GM12878 (cell line): ENCODE results near the gene DUSP16. TPM values are rescaled to one million over a fixed set of nuclear protein-coding genes. Genes with fewer than 3 reads are reported as not detected.

ENCODE experiments used
- ATAC-seq: fragments of 200-7000 bp; cut with Tn5 transposase; 3 replicates; pipeline ENCODE4 v1.9.1; 2020; ENCODE audit warnings: mild to moderate bottlenecking, moderate library complexity
- BruUV-seq: library from RNA; stranded (reverse); fragments of 400-500 nt; replicated peaks from 2 replicates; lab custom pipeline; 2021; lab: Mats Ljungman, UMichigan
- CTCF ChIA-PET: fragments of 300-600 bp; sonication (Branson Sonifier 250); formaldehyde crosslinking; extraction: SDS; loops from one replicate; lab custom pipeline; 2021; ENCODE audit warnings: inconsistent platforms; lab: Yijun Ruan, JAX
- POLR2A ChIA-PET: fragments of 350-600 bp; formaldehyde crosslinking; extraction: SDS; loops from one replicate; lab custom pipeline; 2021; ENCODE audit warnings: inconsistent platforms; lab: Charles Lee
- RAD21 ChIA-PET: fragments of 300-600 bp; sonication (Branson Sonifier 250); formaldehyde crosslinking; loops from one replicate; lab custom pipeline; 2023; ENCODE audit warnings: antibody characterized with exemption; ENCODE audit not compliant: unreplicated experiment; lab: Charles Lee
- SMC1A ChIA-PET: fragments of 300-600 bp; sonication (Branson Sonifier 250); formaldehyde crosslinking; loops from one replicate; lab custom pipeline; 2023; ENCODE audit not compliant: unreplicated experiment, uncharacterized antibody; lab: Charles Lee
- DNase-seq: peaks from one replicate; pipeline ENCODE4 v3.0.0-alpha.2; 2011; ENCODE audit warnings: low read depth, low spot score
- FAIRE-seq: peaks from 3 replicates; lab custom pipeline; 2011; peaks lifted over from hg19 to GRCh38; lab: Jason Lieb, UNC
- H2AFZ ChIP-seq: 2 replicates; pipeline ENCODE4 v1.6.0; 2011; ENCODE audit warnings: low read depth, low read length, control low read depth; ENCODE audit not compliant: control insufficient read depth
- H3K27ac ChIP-seq: 2 replicates; pipeline ENCODE4 v1.5.1; 2011; ENCODE audit warnings: control low read depth; ENCODE audit not compliant: control insufficient read depth, insufficient read depth
- H3K27me3 ChIP-seq, 2 experiments: replicated peaks in 1 of 2; 2 replicates each; pipeline versions ENCODE4 v1.6.0 to v1.6.1; 2011; ENCODE audit warnings: low read length in 1 of 2; ENCODE audit not compliant: control insufficient read depth in 2 of 2, insufficient read depth in 2 of 2
- H3K36me3 ChIP-seq, 2 experiments: 2 replicates each; pipeline ENCODE4 v1.5.1; 2011; ENCODE audit warnings: low read length in 1 of 2; ENCODE audit not compliant: control insufficient read depth in 2 of 2, insufficient read depth in 2 of 2
- H3K4me1 ChIP-seq: 2 replicates; pipeline ENCODE4 v1.6.1; 2011; ENCODE audit warnings: mild to moderate bottlenecking, low read length, moderate library complexity, mixed read lengths; ENCODE audit not compliant: control insufficient read depth, insufficient read depth
- H3K4me2 ChIP-seq: 2 replicates; pipeline ENCODE4 v1.6.0; 2011; ENCODE audit warnings: control low read depth; ENCODE audit not compliant: control insufficient read depth, insufficient read depth
- H3K4me3 ChIP-seq: fragments of 200-600 bp; sonication (generic); 2 replicates; pipeline ENCODE4 v1.5.1; 2016
- H3K79me2 ChIP-seq: 2 replicates; pipeline ENCODE4 v1.6.0; 2011; ENCODE audit warnings: low read length; ENCODE audit not compliant: control insufficient read depth, insufficient read depth
- H3K9ac ChIP-seq: 2 replicates; pipeline ENCODE4 v1.8.0; 2011; ENCODE audit warnings: low read length, control low read depth, mixed read lengths; ENCODE audit not compliant: control insufficient read depth, insufficient read depth
- H3K9me3 ChIP-seq: replicated peaks from 3 replicates; pipeline ENCODE4 v1.5.1; 2011; ENCODE audit warnings: mild to moderate bottlenecking, low read length; ENCODE audit not compliant: control insufficient read depth, insufficient read depth
- H4K20me1 ChIP-seq: 2 replicates; pipeline ENCODE4 v1.6.0; 2011; ENCODE audit not compliant: control insufficient read depth, insufficient read depth
- ATF7 ChIP-seq: fragments of 450-650 bp; IDR thresholded peaks from 2 replicates; pipeline ENCODE4 v1.6.1; 2016; ENCODE audit warnings: low read depth, mild to moderate bottlenecking
- CBFB ChIP-seq: IDR thresholded peaks from 2 replicates; pipeline ENCODE4 v1.6.1; 2016; ENCODE audit warnings: antibody characterized with exemption, low read depth
- CEBPZ ChIP-seq: fragments of 150-350 bp; IDR thresholded peaks from 2 replicates; pipeline ENCODE4 v1.6.1; 2016; ENCODE audit warnings: low read depth, low read length
- FOXK2 ChIP-seq: fragments of 450-650 bp; IDR thresholded peaks from 2 replicates; pipeline ENCODE4 v1.6.1; 2017; ENCODE audit warnings: mild to moderate bottlenecking, moderate library complexity
- IRF4 ChIP-seq: IDR thresholded peaks from 2 replicates; pipeline ENCODE4 v1.6.1; 2011; ENCODE audit warnings: low read depth, low read length
- NR2F1 ChIP-seq: fragments of 450-650 bp; conservative IDR thresholded peaks from 2 replicates; pipeline ENCODE4 v1.6.1; 2017; ENCODE audit warnings: mild to moderate bottlenecking
- REST ChIP-seq: IDR thresholded peaks from 2 replicates; pipeline ENCODE4 v1.6.1; 2012; ENCODE audit warnings: mild to moderate bottlenecking, low read depth, low read length
- USF1 ChIP-seq: IDR thresholded peaks from 2 replicates; pipeline ENCODE4 v1.6.1; 2011; ENCODE audit warnings: borderline replicate concordance, low read depth, mild to moderate bottlenecking, moderate library complexity, mixed read lengths, low read length; ENCODE audit not compliant: insufficient read depth; ENCODE audit errors: extremely low read length
- ZNF274 ChIP-seq: IDR thresholded peaks from one replicate; pipeline ENCODE4 v1.8.0; 2011; ENCODE audit not compliant: insufficient read length, insufficient read depth
- WGBS: methylation state at CpG from one replicate; pipeline ENCODE4 v1.1.6; 2016; ENCODE audit warnings: low lambda C conversion rate; ENCODE audit not compliant: insufficient replicate concordance, insufficient coverage; ENCODE audit errors: missing lambda C conversion rate; 5-methylcytosine and 5-hydroxymethylcytosine counted together
- in situ Hi-C: fragments of 300-500 bp; cut with MboI; formaldehyde crosslinking; loops from 9 replicates; pipeline ENCODE4 v1.14.3; 2018; ENCODE audit warnings: mixed read lengths
- intact Hi-C: fragments of 100-400 bp; cut with micrococcal nuclease; formaldehyde crosslinking; loops from one replicate; pipeline ENCODE4 v1.14.2; 2022; ENCODE audit not compliant: unreplicated experiment
- polyA plus RNA-seq, 11 experiments: library from polyadenylated mRNA; depleted of rRNA in 4 of 11; unstranded in 6 of 11; stranded (reverse) in 5 of 11; fragments of >200 nt; fragmentation: Nextera tagmentation in 4 of 11; fragmentation: Illumina TruSeq in 1 of 11; extraction: Ambion mirVana in 4 of 11; extraction: Trizol in 1 of 11; gene quantifications; 1 replicate in 1 of 11; 2 replicates in 10 of 11; pipeline versions ENCODE4 v1.2.1 to v1.2.3, GENCODE V29; 2011 to 2016; ENCODE audit warnings: inconsistent platforms in 2 of 11, missing spikeins in 2 of 11, low read depth in 1 of 11
- total RNA-seq, 4 experiments: library from RNA; depleted of rRNA in 3 of 4; stranded (reverse); fragments of >200 nt in 3 of 4; fragmentation: Illumina TruSeq in 1 of 4; extraction: Trizol in 1 of 4; gene quantifications; 2 replicates each; pipeline versions ENCODE4 v1.2.1 to v1.2.3, GENCODE V29; 2013 to 2021
- TF ChIP-seq, protein P1 (sequence below): fragments of 450-650 bp; IDR thresholded peaks from 2 replicates; pipeline ENCODE4 v1.6.1; 2014; ENCODE audit warnings: mild to moderate bottlenecking

The DUSP16 gene
- total and polyA plus RNA-seq, 10 of the 15 experiments (the other 5 are each of a cell fraction or from before 2014, with no cell fraction given), result 3.9 to 75.3 (median 26.8) TPM

DNA sequence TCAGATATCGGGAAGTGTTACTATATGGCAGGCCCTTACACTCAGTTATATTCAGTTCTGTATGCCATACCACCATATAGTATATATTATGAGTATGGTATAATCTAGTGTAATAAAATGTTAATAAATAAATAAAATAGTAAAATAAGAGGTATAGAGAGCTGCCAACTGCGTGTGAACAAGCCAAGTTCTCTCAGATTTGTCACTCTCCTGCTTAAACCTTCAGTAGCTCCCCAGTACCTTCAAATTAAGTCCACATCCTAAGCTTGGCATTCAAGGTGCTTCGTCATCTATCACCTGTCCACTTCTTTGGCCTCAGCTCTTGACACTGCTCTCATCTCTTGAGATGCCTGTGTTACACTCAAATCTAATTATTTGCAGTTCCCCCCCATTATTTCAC, 36.2 kb upstream of the DUSP16 start:
- Histone ChIP-seq H3K4me3 (no peak overlapping the region), H2AFZ (no peak overlapping the region), H3K4me1 (no peaks in the 10 kb centered on the region), H3K4me2 (no peak overlapping the region), H3K27me3 (no peaks in the 10 kb centered on the region), H3K9me3 (no peaks in the 10 kb centered on the region; the same call in 2 of the 3 replicates), H3K9ac (no peak overlapping the region), H3K36me3 (no peaks in the 10 kb centered on the region), H3K79me2 (no peaks in the 10 kb centered on the region), H3K27ac (no peak overlapping the region), H4K20me1 (no peaks in the 10 kb centered on the region)
- TF ChIP-seq CBFB (no peak), NR2F1 (no peak), REST (no peak), USF1 (no peak), ATF7 (no peak), IRF4 (no peak), FOXK2 (no peak), ZNF274 (no peak), CEBPZ (no peak)
- TF ChIP-seq, protein P1, sequence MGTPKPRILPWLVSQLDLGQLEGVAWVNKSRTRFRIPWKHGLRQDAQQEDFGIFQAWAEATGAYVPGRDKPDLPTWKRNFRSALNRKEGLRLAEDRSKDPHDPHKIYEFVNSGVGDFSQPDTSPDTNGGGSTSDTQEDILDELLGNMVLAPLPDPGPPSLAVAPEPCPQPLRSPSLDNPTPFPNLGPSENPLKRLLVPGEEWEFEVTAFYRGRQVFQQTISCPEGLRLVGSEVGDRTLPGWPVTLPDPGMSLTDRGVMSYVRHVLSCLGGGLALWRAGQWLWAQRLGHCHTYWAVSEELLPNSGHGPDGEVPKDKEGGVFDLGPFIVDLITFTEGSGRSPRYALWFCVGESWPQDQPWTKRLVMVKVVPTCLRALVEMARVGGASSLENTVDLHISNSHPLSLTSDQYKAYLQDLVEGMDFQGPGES, result no peak
- no peak for DNase-seq
- BruUV-seq, result no TSS peak
- in situ Hi-C loops, result loop anchor here (25.0 kb wide), 1 partner anchor 1037 kb away; no protein-coding TSS in a partner anchor
- no peak for FAIRE-seq
- CTCF ChIA-PET, result interaction anchor here (0.6 to 2.1 kb wide), 4 partner anchors 9 to 138 kb away, joined by 3 to 6 read pairs (median 4); no protein-coding TSS in a partner anchor
- intact Hi-C loops, result no loop called here
- SMC1A ChIA-PET, result interaction anchor here (1.0 to 2.5 kb wide), 6 partner anchors 8 to 201 kb away, joined by 3 to 9 read pairs (median 6); no protein-coding TSS in a partner anchor
- ATAC-seq, result no peak
- RAD21 ChIA-PET, result interaction anchor here (0.9 to 1.2 kb wide), 2 partner anchors 9 to 95 kb away, joined by 3 to 5 read pairs; no protein-coding TSS in a partner anchor
- WGBS, result 61% methylated on average over 3 of the region's 3 CpGs
- POLR2A ChIA-PET, result interaction anchor here (1.1 to 1.7 kb wide), 2 partner anchors 10 to 95 kb away, joined by 5 read pairs; no protein-coding TSS in a partner anchor
